Inferior parietal cortex (tissue), 1 donor: ENCODE data around the gene RCAN2.
"Not testable (repeated sequence)": the region's sequence is repeated elsewhere in the genome, so short reads cannot be mapped to it uniquely, and the experiment has no call there.

Experiments
- DNase-seq: peaks from one replicate; pipeline ENCODE4 v3.0.0-alpha.2; 2016; ENCODE audit errors: extremely low spot score

The RCAN2 gene

DNA sequence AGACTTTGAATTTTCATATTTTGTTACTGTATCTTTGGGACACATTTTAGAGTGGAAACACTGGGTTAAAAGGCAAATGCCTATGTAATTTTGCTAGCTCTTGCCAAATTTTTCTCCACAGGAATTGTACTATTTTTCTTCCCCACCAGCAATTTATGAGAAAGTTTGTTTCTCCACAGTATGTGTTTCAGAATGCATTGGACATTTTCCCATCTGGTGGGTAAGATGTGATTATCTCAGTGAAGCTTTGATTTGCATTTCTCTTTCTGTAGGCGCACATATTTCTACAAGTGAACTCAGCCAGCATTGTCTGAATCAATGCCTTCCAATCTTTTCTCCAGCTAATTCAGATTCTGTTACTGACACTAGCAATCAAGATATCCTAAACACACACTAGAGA is 157.8 kb downstream of the RCAN2 start:
- DNase-seq = no peak

DNA sequence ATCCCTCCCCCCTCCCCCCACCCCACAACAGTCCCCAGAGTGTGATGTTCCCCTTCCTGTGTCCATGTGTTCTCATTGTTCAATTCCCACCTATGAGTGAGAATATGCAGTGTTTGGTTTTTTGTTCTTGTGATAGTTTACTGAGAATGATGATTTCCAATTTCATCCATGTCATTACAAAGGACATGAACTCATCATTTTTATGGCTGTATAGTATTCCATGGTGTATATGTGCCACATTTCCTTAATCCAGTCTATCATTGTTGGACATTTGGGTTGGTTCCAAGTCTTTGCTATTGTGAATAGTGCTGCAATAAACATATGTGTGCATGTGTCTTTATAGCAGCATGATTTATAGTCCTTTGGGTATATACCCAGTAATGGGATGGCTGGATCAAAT is 158.8 kb downstream of the RCAN2 start:
- not testable (repeated sequence) for DNase-seq

DNA sequence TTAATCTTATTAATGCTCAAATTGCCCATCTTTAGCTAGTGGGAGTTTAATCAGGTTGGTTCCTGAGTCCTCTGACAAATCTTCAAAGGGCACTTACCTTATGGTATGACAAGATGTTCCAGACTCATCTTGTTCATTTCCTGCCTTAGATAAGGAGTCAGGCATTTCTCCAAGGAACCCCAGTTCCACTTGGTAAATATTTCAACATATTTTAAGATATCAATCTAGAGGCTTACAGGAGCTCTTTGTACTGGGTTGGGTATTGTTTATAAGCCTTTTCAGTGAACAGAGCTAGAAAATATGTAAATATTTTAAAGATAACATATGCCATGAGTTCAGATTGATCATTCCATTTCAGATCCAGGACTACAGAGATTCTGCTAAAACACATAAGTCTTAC is 159.8 kb downstream of the RCAN2 start:
- no peak for DNase-seq

DNA sequence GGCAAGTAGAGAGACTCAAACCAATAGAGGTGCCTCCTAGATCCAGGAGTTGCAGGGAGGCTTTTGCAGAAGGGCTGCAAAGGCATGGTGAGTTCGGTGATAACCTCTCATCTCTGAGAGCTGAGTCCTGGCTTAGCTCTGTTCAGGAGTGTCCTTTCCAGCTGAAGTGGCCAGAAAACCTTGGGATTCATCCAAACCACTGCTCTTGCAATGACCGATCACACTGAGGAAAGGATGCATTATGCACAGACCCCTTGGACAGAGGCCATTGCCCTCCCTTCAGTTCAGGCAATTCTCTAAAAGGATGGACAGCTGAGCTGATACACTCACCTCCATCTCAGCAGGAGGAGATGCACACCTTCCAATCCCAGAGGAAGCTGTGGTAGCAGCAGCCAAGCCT is 161.7 kb downstream of the RCAN2 start:
- no peak for DNase-seq

DNA sequence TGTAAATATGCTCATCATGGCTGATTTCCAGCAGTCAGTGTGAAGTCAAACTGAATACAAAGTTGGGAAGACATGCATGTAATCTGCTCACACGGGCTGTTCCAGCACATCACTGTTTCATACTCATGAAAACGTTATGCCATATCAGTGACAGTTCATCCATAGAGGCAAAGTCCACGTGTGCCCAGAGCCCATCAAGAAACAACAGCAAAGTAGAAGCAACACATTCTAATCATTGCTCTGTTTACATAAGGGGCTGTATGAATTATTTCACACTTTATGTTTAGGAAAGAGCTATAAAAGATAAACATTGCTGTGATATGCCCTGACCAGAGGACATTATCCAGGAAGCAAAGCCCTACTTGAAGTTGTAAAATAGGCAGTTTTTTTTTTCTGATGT is 163.5 kb downstream of the RCAN2 start:
- DNase-seq = no peak

DNA sequence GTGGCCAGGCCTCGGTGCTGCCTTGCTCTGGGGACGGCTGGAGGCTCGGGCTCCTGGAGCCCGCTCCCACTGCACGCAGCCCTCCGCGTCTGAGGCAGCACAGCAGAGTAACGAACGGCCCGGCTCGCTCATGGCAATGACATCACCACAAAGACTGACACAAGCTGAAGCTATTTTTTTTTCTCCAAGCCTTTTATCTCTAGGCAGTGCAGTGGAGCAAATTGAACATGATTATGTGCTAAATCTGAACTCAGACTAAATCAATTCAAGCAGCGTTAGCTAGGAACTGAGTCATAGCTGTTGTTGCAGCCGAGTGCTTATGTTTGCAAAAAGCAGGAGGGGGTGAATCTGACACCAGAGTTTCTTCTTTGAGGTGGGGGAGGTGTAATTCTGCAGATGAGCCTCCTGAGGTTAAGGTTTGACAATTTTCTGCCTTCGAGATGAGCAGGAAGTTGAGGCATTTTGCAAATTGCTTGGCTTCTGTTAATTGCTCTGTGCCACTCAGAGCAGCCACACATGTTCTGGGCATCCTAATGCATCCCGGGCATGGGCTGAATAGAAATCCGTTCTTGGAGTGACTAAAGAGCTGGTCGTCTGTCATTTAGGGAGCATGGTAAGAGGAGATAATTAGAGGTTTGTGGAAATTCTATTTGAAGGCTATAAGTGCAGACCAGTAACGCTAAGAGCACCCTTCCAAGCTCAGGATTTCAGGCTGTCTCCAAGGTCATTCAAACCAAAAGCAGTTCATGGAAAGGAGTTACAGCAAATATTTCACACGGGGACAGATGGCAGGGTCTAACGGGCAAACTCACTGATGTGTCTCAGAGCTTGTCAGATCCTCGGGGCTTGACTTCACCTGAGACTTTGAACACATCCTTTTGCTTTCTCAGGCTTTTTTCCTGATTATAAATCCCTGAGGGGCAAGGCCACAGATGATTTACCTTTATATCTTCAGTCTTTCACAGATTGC is 165.4 kb downstream of the RCAN2 start:
- peak; percentile 73 for DNase-seq

DNA sequence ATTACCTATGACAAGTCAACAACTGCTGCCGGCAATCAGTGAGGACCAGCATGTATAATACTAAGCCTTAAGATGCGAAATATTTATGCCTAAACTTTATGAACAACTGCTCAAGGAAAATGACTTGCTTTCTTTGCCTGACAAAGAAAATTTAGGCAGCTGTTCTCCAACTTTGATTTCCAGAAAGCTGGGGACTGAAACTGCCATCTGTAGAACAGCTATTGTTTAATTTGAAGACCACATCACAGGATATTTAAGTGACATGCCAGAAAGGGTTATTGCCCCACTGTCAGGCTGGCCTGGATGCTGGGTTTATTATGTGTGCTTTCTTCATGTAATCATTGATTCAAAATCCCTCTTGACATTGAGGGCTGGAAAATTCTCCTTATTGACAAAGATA is 166.5 kb downstream of the RCAN2 start:
- DNase-seq = peak; percentile 40

DNA sequence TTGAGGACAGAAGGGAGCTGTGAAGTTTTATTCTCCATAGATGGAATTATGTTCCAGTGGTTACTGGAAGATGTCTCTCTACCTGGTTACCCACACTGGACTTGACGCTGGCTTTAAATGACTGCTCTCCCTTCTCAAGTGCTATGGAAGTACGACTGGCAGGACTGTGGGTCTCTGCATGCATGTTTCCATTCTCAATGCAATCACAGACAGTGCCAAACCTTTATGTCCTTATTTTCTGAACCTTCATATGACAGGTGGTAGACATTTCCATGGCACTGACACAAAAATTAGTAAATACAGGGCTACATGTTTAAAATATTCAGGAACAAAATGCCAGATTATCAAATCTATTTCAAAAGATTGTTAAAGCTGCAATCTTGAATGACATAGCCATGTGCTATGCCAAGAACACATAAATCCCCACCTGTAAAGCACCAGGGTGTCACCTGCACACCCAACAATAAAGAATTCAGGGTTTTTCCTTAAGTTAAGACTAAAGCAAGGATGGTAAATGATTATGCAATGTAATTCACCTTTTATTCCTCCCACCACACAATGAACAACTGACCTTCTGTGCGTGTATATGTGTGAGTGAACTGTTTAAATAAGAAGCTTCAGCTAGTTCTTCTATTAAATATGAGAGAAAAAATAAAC is 167.2 kb downstream of the RCAN2 start:
- peak; percentile 25 for DNase-seq

DNA sequence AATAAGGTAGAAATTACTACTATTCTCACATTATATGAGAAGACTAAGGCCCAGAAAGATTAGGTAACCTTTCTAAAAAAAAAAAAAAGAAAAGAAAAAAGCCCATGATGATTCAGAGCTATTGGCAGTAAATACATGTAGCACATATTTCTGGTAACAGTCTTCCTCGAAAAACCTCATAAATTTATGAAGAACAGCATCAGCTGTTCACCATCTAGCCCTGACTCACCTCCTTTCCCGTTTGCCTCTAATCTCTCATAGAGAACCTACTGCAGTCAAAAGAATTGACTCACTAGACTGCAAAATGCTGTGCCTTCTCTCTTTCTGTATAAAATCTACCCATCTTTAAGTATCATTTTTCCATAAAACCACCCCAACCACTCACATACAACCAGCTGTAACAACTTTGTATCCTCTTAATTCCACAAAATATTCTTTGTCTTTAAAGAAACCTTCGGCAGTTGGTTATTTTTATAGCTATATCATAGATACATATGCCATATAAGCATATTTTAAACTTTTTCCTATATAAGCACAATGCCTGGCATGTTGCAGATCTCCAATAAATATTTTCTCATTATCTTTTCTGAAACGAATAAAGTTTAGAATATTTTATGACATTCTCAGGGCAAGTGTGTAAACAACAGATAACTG is 167.8 kb downstream of the RCAN2 start:
- peak; percentile 49 for DNase-seq

DNA sequence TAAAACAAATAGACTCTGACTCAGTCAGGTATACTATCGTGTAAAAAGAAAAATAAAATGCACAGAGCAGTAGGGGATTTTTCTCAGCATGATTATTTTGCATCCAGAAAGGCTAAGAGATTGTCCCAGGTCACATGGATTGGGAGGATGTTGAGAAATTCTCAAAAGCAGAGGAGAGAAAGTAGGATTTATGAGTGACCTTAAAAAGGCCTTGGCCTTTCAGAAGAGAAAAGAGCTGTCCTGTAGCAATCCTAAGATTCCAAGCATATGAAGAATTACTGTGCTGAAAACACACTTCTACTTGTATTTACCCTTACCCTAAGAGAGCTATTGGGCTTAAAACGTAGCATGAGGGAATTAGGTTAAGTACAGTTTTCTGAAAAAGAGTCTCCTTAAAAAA is 170.7 kb downstream of the RCAN2 start:
- DNase-seq = no peak

DNA sequence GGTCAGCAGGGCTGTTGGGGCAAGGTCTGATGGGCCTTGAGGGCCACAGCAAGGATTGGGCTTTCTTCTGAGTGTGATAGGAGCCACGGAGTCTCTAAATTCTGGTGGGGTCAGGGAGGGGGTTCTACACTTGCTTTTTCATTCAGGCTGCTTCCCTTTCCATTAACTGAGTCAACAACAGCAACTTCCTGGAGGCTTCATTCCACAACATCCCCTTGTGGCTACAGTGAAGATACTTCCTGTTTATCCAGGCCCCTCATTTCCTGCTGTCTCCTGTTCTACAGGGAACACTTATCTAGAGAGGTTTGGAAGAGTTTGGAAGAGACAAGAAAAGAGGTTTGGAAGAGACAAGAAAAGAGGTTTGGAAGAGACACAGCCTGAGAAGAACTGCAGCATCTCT is 175.7 kb downstream of the RCAN2 start:
- DNase-seq = no peak

DNA sequence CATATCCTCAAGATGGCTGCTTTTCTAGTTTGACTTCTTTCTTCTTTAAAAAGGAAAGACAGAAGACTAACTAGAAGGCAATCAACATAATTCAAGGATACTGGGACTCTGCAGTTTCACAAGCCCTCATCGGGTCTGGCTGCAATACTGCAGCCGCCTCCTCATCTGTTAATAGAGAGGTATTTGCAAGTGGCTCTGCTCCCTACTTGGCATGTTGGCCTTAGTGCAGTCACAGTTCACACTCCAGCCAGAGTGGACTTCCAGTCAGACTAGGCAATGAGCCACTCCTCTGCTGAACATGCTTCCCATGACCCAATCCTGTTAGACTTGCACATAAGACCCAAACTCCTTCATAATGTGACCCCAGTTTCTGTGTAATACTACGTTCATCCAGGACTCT is 178.6 kb downstream of the RCAN2 start:
- no peak for DNase-seq

DNA sequence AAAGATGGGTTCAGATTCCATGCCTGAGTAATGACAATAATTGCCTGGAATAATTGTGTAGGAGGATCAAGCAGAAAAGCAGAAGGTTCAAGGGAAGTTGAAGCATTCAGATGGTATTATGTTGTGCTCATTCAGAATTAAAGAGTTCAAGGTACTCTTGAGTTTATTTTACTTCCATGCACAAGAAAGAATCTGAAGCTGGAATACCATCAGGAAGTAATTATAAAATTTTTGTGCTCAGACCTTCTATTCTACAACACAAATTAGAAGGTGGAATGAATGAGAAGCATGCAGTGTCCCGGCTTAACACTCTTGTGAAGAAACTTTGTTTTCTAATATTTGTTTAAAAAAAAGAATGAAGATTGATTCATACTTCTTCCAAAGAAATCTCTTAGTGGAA is 181.1 kb downstream of the RCAN2 start:
- DNase-seq = no peak

DNA sequence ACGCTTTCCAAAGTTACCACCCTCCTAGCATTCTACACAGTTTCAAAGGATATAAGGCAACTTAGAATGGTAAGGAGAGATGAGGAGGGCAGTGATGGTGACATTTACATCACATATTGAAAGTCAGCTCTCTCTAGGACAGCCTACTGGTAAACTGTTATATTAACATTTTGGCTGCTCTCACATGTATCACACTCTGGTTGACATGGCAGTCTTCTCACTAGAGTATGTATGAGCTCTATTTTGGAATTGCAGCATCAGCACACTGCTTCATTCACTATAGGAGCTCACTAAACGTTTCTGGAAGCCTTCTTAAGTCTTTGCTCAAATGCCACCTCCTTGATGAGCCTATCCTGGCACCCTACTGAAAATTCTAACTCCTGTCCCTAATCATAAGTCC is 184.8 kb downstream of the RCAN2 start:
- DNase-seq = no peak

DNA sequence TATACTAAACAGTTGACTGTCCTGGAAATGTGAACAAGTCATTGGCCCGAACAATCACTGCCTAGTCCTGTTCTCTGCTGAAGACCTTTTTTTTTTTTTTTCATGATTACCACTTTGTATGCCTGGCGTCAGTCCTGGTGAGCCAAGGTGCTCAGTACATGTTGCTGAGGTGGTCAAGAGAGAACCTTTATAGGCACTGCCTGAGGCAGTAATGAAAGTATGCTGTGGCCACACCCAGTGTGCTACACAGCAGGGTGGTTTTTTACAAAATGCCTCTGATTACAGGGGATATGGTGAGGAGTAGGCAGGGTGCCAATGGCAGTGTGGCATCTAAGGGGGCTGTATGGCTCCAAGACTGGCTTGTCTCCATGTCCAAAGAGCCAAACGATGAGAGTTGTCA is 185.4 kb downstream of the RCAN2 start:
- DNase-seq = no peak

DNA sequence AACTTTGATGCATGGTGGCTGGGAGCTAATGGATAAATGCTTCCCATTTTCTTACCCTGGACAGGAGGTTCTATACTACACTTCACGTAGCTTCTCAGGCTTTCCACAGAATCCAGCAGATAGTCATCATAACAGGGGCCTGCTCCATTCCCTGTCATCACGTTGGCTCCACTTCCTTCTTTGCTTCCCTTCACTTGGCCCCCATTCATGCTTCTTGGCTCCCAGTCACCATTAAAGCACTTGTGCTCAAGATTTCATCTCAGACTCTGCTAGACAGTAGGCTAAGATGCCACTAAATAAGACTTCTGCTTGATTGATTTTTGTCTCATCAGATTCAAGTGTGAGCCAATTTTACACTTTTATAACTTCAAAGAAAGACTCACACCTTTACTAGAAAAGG is 186.0 kb downstream of the RCAN2 start:
- no peak for DNase-seq

DNA sequence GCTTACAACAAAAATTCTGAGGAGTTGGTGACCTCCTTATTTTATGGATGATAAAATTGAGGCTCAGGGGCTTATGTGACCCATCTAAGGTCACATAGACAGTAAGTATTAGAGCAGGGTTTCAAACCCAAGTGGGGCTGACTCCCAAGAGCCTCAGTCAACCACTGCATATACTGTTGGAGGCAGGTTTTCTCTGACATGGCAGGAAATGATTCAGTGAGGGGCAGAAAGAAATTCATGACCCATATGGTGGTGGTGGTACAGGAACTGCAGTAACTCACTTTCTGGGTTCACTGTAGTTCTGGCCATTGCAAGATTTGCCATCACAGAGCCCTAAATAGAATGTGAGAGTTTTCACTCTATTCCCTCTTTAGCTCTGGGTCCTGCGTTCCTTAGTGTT is 188.4 kb downstream of the RCAN2 start:
- DNase-seq = no peak

DNA sequence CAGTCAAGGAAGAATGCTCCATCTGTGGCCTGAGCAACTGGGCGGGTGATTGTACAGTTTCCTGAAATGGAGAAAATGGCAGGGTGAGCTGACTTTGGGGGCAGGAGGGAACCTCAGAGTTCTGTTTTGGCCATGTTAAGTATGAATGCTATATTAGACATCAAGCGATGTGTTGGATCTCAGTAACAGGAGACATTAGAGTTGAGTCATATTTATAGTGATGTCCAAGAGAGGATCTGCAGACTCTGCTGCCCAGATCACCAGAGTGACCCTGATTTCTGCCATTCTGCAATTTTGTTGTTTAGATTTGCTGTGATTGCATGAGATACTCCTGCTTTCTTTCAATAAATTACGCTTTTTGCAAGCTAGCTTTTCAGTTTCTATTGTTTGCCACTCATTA is 189.1 kb downstream of the RCAN2 start:
- DNase-seq = no peak

DNA sequence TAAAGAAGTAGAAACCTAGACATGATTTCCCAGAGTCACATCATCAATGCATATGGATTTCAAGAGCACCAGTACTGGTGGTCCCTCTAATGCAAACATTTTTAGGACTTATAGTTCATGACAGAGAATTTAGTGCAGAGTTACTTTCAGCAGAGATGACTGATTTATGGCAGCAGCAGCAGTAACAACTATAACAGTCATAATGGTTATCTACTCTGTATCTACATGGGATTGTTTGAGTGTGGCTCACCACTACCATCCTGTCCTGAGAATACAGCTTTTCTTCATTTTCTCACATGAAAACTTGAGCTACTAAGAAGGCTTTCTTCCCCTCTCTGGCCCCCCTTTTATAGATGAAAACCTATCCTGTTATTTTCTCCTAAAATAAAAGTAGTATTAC is 192.0 kb downstream of the RCAN2 start:
- no peak for DNase-seq

DNA sequence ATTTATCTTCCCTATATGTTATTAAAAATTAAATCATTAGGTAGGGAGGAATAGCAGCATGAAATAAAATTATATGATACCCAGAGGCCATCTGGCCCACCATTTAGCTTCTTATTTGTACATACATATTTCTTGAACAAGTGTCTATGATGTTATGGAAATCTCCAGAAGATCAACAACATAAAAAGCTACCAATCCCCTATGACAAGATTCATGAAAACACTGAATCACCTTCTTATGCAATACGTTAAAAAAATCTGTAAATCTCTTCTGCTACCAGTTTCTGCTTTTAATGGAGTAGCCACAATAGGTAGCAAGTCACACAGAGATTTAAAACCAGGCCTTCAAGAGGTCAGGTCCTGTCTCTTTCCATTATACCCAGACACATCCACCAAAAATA is 194.7 kb downstream of the RCAN2 start:
- DNase-seq = no peak

DNA sequence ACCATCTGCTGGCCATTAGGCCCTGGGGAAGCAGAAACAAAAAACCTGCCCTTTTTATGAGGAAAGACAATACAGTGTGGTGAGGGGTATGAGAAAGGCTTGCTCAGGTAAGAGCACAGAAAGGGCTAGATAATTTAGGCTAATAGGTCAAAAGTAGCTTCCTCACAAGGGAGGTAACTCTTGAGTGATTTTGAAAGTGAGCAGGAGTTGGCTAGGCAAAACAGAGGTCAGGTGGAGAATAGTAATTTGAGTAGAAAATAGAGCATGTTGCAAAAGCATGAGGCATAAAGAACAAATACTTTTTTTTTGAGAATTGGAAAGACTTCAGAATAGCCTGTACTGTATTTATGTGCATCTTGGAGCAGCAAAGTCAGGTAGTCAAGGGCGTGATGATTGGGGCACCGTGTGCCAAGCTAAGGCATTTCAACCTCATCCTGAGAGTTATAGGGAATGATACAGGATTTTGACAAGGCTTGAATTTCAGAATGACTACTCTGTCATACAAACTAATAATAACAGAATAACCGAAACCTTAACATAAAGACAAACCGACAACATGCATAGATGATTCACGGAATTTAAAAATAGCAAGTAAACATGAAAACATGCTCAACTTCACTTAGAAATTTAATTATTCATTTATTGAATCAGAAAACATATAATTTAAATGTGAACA is 197.5 kb downstream of the RCAN2 start:
- no peak for DNase-seq

DNA sequence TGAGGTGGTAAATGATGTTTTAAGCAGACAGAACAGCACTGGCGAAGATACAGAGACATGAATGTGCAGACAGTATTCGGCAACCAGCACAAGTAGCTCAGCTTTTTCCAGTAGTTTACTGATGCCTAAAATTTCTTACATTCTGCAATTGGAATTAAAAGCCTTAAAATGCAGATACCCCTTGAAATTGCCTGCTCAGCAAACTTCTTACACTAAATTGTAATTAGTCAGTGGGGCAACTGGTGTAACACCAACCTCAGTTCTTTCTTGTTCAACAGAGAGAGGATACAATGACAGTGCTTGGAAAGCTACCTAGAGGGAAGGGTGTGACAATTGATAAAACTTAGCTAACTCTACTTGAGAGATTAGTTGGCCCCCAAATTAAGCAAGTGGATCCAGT is 199.4 kb downstream of the RCAN2 start:
- no peak for DNase-seq
